IMR-90 (cell line): ENCODE results near the gene SPSB2. TPM values are rescaled to one million over a fixed set of nuclear protein-coding genes. Genes with fewer than 3 reads are reported as not detected.

Source experiments
- ATAC-seq: fragments of 200-7000 bp; cut with Tn5 transposase; 2 replicates; pipeline ENCODE4 v1.9.1; 2020; ENCODE audit warnings: low read depth, mild to moderate bottlenecking, moderate library complexity
- BruUV-seq: library from RNA; stranded (reverse); fragments of 400-500 nt; replicated peaks from 2 replicates; lab custom pipeline; 2021; lab: Mats Ljungman, UMichigan
- CTCF ChIA-PET: fragments of 300-600 bp; formaldehyde crosslinking; extraction: SDS; loops from one replicate; lab custom pipeline; 2021; ENCODE audit warnings: antibody characterized with exemption; lab: Yijun Ruan, JAX
- POLR2A ChIA-PET: fragments of 300-600 bp; sonication (Branson Sonifier 250); formaldehyde crosslinking; loops from one replicate; lab custom pipeline; 2022; ENCODE audit warnings: antibody characterized with exemption; ENCODE audit not compliant: unreplicated experiment; lab: Charles Lee
- DNase-seq: peaks from one replicate; pipeline ENCODE4 v3.0.0; 2013
- H2AFZ ChIP-seq: replicated peaks from 2 replicates; pipeline ENCODE3; 2013; ENCODE audit warnings: low read length, mild to moderate bottlenecking; ENCODE audit not compliant: poor library complexity
- H2AK5ac ChIP-seq: 2 replicates; pipeline ENCODE4 v1.6.1; 2013; ENCODE audit warnings: low read depth, low read length, inconsistent platforms
- H2AK9ac ChIP-seq: replicated peaks from 2 replicates; pipeline ENCODE3; 2013; ENCODE audit warnings: mild to moderate bottlenecking, low read depth, low read length, moderate library complexity; ENCODE audit not compliant: poor library complexity
- H2BK120ac ChIP-seq: 2 replicates; pipeline ENCODE4 v1.6.1; 2013; ENCODE audit warnings: low read depth, low read length, inconsistent platforms
- H2BK15ac ChIP-seq: 3 replicates; pipeline ENCODE4 v1.6.1; 2013; ENCODE audit warnings: low read depth, low read length, inconsistent platforms
- H2BK20ac ChIP-seq: 2 replicates; pipeline ENCODE4 v1.6.1; 2013; ENCODE audit warnings: low read depth, mild to moderate bottlenecking, inconsistent platforms, low read length, moderate library complexity
- H2BK5ac ChIP-seq: 2 replicates; pipeline ENCODE4 v1.6.1; 2013; ENCODE audit warnings: mild to moderate bottlenecking, low read depth, low read length, inconsistent platforms; ENCODE audit not compliant: poor library complexity, severe bottlenecking
- H3K14ac ChIP-seq: replicated peaks from 2 replicates; pipeline ENCODE4 v1.6.1; 2013; ENCODE audit warnings: low read depth, low read length, inconsistent platforms
- H3K18ac ChIP-seq: 2 replicates; pipeline ENCODE4 v1.6.1; 2013; ENCODE audit warnings: low read depth, low read length, control low read depth
- H3K23ac ChIP-seq: 2 replicates; pipeline ENCODE4 v1.6.1; 2013; ENCODE audit warnings: low read depth, low read length, inconsistent platforms
- H3K27ac ChIP-seq: 2 replicates; pipeline ENCODE4 v1.5.1; 2013; ENCODE audit warnings: mild to moderate bottlenecking, control low read depth, low read length; ENCODE audit not compliant: insufficient read depth
- H3K27me3 ChIP-seq: 2 replicates; pipeline ENCODE4 v1.6.1; 2013; ENCODE audit warnings: low read length; ENCODE audit not compliant: control insufficient read depth, insufficient read depth
- H3K36me3 ChIP-seq: 2 replicates; pipeline ENCODE4 v1.6.1; 2013; ENCODE audit warnings: low read length, mixed read lengths; ENCODE audit not compliant: control insufficient read depth, insufficient read depth
- H3K4ac ChIP-seq: 2 replicates; pipeline ENCODE4 v1.6.1; 2013; ENCODE audit warnings: low read depth, low read length, inconsistent platforms
- H3K4me1 ChIP-seq: 2 replicates; pipeline ENCODE4 v1.6.1; 2013; ENCODE audit warnings: low read length, mixed read lengths; ENCODE audit not compliant: control insufficient read depth, insufficient read depth
- H3K4me2 ChIP-seq: 2 replicates; pipeline ENCODE4 v1.6.1; 2013; ENCODE audit warnings: low read depth, mild to moderate bottlenecking, control low read depth, low read length, moderate library complexity
- H3K4me3 ChIP-seq: 2 replicates; pipeline ENCODE4 v1.5.1; 2013; ENCODE audit warnings: low read depth, mild to moderate bottlenecking, control low read depth, low read length, moderate library complexity; ENCODE audit not compliant: insufficient read depth
- H3K56ac ChIP-seq: 2 replicates; pipeline ENCODE4 v1.6.1; 2013; ENCODE audit warnings: low read length, inconsistent platforms; ENCODE audit not compliant: insufficient read depth; ENCODE audit errors: extremely low read depth
- H3K79me1 ChIP-seq, 2 experiments: 2 replicates each; pipeline ENCODE4 v1.6.1; 2013; ENCODE audit warnings: low read length in 2 of 2, inconsistent platforms in 1 of 2, low read depth in 1 of 2
- H3K9ac ChIP-seq: 2 replicates; pipeline ENCODE4 v1.6.1; 2013; ENCODE audit warnings: low read depth, low read length, control low read depth
- H3K9me1 ChIP-seq: 2 replicates; pipeline ENCODE4 v1.6.1; 2013; ENCODE audit warnings: low read length, inconsistent platforms; ENCODE audit not compliant: insufficient read depth
- H3K9me3 ChIP-seq: 2 replicates; pipeline ENCODE4 v1.6.1; 2013; ENCODE audit warnings: low read length; ENCODE audit not compliant: control insufficient read depth, insufficient read depth
- H4K20me1 ChIP-seq: 2 replicates; pipeline ENCODE4 v1.6.1; 2013; ENCODE audit warnings: low read length, inconsistent platforms; ENCODE audit not compliant: insufficient read depth
- H4K5ac ChIP-seq: 2 replicates; pipeline ENCODE4 v1.6.1; 2013; ENCODE audit warnings: mild to moderate bottlenecking, low read depth, low read length, control low read depth
- H4K8ac ChIP-seq, 2 experiments: 2 replicates each; pipeline ENCODE4 v1.6.1; 2013; ENCODE audit warnings: low read depth in 2 of 2, low read length in 2 of 2, control low read depth in 1 of 2, inconsistent platforms in 1 of 2
- H4K91ac ChIP-seq: 2 replicates; pipeline ENCODE4 v1.6.1; 2013; ENCODE audit warnings: low read depth, low read length, inconsistent platforms; ENCODE audit not compliant: insufficient read depth
- BHLHE40 ChIP-seq: fragments of 150-350 bp; IDR thresholded peaks from 2 replicates; pipeline ENCODE4 v1.6.1; 2016; ENCODE audit warnings: mild to moderate bottlenecking, low read depth, low read length
- CEBPB ChIP-seq: IDR thresholded peaks from 2 replicates; pipeline ENCODE4 v1.6.1; 2012; ENCODE audit warnings: low read depth, low read length, improper control_type of control experiment
- CHD1 ChIP-seq: IDR thresholded peaks from 2 replicates; pipeline ENCODE4 v1.6.1; 2012; ENCODE audit warnings: low read depth, low read length, improper control_type of control experiment
- FOS ChIP-seq: fragments of 150-350 bp; IDR thresholded peaks from 2 replicates; pipeline ENCODE4 v1.6.1; 2016; ENCODE audit warnings: low read depth, low read length
- MAFK ChIP-seq: IDR thresholded peaks from 2 replicates; pipeline ENCODE4 v1.6.1; 2012; ENCODE audit warnings: low read depth, low read length, improper control_type of control experiment
- MXI1 ChIP-seq: IDR thresholded peaks from 2 replicates; pipeline ENCODE4 v1.6.1; 2012; ENCODE audit warnings: low read depth, mild to moderate bottlenecking, low read length, moderate library complexity, borderline replicate concordance
- POLR2A ChIP-seq: IDR thresholded peaks from 2 replicates; pipeline ENCODE4 v1.6.1; 2012; ENCODE audit warnings: mild to moderate bottlenecking, low read depth, low read length
- RCOR1 ChIP-seq: IDR thresholded peaks from 2 replicates; pipeline ENCODE4 v1.6.1; 2012; ENCODE audit warnings: mild to moderate bottlenecking, low read length, improper control_type of control experiment; ENCODE audit not compliant: insufficient replicate concordance
- RFX5 ChIP-seq: IDR thresholded peaks from 2 replicates; pipeline ENCODE4 v1.8.0; 2012; ENCODE audit warnings: low read depth, mild to moderate bottlenecking, low read length, moderate library complexity
- SMC3 ChIP-seq: fragments of 150-350 bp; IDR thresholded peaks from 2 replicates; pipeline ENCODE4 v1.6.1; 2016; ENCODE audit warnings: low read depth, mild to moderate bottlenecking, antibody characterized with exemption, low read length, moderate library complexity
- WGBS, 2 experiments: methylation state at CpG; one replicate each; pipeline versions ENCODE4 v1.1.5 to v1.1.7; 2013; ENCODE audit warnings: missing lambda C conversion rate in 2 of 2; ENCODE audit not compliant: insufficient read length in 1 of 2; ENCODE audit errors: extremely low coverage in 2 of 2; 5-methylcytosine and 5-hydroxymethylcytosine counted together
- dilution Hi-C: fragments of 300-500 bp; cut with HindIII; formaldehyde crosslinking; loops from one replicate; pipeline ENCODE4 v1.14.3; 2018; ENCODE audit warnings: low sequenced_read_pairs; ENCODE audit not compliant: unreplicated experiment
- in situ Hi-C: fragments of 300-500 bp; cut with MboI; formaldehyde crosslinking; loops from 3 replicates; pipeline ENCODE4 v1.14.3; 2019; ENCODE audit warnings: low sequenced_read_pairs, inconsistent platforms, mixed read lengths
- intact Hi-C: fragments of 100-400 bp; cut with micrococcal nuclease; formaldehyde crosslinking; loops from 2 replicates; pipeline ENCODE4 v1.10.0; 2022
- polyA plus RNA-seq, 3 experiments: library from polyadenylated mRNA; depleted of rRNA; stranded (reverse); fragments of >200 nt; gene quantifications; 2 replicates each; pipeline ENCODE4 v1.2.3, GENCODE V29; 2012; ENCODE audit warnings: low replicate concordance in 1 of 3
- total RNA-seq: library from RNA; depleted of rRNA; stranded (reverse); fragments of >200 nt; gene quantifications from 2 replicates; pipeline ENCODE4 v1.2.3, GENCODE V29; 2012
- TF ChIP-seq, protein P1 (sequence below): fragments of 150-350 bp; IDR thresholded peaks from 2 replicates; pipeline ENCODE4 v1.6.1; 2017; ENCODE audit warnings: mild to moderate bottlenecking, antibody characterized with exemption, low read length, low read depth
- TF ChIP-seq, protein P2 (sequence below): conservative IDR thresholded peaks from 2 replicates; pipeline ENCODE4 v1.5.1; 2012; ENCODE audit warnings: mild to moderate bottlenecking, low read depth, low read length, improper control_type of control experiment

The SPSB2 gene
- total and polyA plus RNA-seq, 2 of the 4 experiments (the other 2 are of a cell fraction), result 1.3 to 4.1 TPM

DNA sequence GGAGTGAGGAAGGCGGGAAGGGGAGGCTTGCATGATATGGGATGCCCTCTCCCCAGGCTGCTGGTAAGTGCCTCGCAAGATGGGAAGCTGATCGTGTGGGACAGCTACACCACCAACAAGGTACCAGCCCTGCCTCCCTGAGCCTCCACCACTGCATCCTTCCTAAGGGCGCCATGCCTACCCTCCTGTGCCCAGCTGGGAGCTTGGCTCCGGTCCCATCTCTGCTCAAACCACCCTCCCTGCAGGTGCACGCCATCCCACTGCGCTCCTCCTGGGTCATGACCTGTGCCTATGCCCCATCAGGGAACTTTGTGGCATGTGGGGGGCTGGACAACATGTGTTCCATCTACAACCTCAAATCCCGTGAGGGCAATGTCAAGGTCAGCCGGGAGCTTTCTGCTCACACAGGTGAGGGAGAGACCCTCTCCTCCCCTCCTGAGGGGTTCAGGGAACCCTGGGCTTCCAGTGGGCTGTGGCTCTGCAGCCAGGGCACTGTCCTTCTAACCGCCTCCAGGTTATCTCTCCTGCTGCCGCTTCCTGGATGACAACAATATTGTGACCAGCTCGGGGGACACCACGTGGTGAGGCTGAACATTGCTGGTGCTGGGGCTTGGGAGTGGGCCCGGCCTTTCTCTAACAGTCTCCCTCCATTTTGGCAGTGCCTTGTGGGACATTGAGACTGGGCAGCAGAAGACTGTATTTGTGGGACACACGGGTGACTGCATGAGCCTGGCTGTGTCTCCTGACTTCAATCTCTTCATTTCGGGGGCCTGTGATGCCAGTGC lies 29.8 kb downstream of the SPSB2 start:
- H3K18ac ChIP-seq, result no peak overlapping the region
- H3K4ac ChIP-seq, result no peak overlapping the region
- no peak overlapping the region for H2AFZ ChIP-seq
- dilution Hi-C loops, result no loop called here
- ChIA-PET POLR2A (interaction anchor here (1.1 kb wide), 1 partner anchor 9 kb away, joined by 3 read pairs; no protein-coding TSS in a partner anchor), CTCF (interaction anchor here (0.6 to 0.9 kb wide), 2 partner anchors 7 to 8 kb away, joined by 3 to 6 read pairs; partner anchors contain the start of gene USP5)
- peaks cover 6 to 13% of the 10 kb centered on the region in 2 experiments; a peak in 3 of 4 replicates for H3K79me1 ChIP-seq
- no TSS peak for BruUV-seq
- no peak overlapping the region for H2BK120ac ChIP-seq
- H2AK9ac ChIP-seq, result no peak overlapping the region
- H4K20me1 ChIP-seq, result no peaks in the 10 kb centered on the region; the same call in 1 of the 2 replicates
- H3K36me3 ChIP-seq, result peaks cover 71% of the 10 kb centered on the region
- intact Hi-C loops, result no loop called here
- no peak overlapping the region for H4K8ac ChIP-seq
- in situ Hi-C loops, result no loop called here
- no peak overlapping the region for H4K91ac ChIP-seq
- H4K5ac ChIP-seq, result no peak overlapping the region
- no peak overlapping the region for H2AK5ac ChIP-seq
- H3K27ac ChIP-seq, result no peak overlapping the region
- no peak overlapping the region for H2BK20ac ChIP-seq
- H3K23ac ChIP-seq, result no peak overlapping the region
- no peak overlapping the region for H2BK15ac ChIP-seq
- WGBS, 2 experiments, result 80% methylated on average over 2 of the region's 16 CpGs; no CpG with 5 or more reads in 1 of the 2 experiments
- H3K4me2 ChIP-seq, result no peak overlapping the region
- ATAC-seq (no peak), DNase-seq (no peak)
- H3K56ac ChIP-seq, result no peak overlapping the region
- H3K9me1 ChIP-seq, result no peaks in the 10 kb centered on the region
- TF ChIP-seq SMC3 (no peak), BHLHE40 (no peak), RCOR1 (no peak), MXI1 (no peak), RFX5 (no peak), POLR2A (no peak), CEBPB (no peak), MAFK (no peak), CHD1 (no peak), FOS (no peak)
- TF ChIP-seq, protein P1, sequence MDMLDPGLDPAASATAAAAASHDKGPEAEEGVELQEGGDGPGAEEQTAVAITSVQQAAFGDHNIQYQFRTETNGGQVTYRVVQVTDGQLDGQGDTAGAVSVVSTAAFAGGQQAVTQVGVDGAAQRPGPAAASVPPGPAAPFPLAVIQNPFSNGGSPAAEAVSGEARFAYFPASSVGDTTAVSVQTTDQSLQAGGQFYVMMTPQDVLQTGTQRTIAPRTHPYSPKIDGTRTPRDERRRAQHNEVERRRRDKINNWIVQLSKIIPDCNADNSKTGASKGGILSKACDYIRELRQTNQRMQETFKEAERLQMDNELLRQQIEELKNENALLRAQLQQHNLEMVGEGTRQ, result no peak
- TF ChIP-seq, protein P2, sequence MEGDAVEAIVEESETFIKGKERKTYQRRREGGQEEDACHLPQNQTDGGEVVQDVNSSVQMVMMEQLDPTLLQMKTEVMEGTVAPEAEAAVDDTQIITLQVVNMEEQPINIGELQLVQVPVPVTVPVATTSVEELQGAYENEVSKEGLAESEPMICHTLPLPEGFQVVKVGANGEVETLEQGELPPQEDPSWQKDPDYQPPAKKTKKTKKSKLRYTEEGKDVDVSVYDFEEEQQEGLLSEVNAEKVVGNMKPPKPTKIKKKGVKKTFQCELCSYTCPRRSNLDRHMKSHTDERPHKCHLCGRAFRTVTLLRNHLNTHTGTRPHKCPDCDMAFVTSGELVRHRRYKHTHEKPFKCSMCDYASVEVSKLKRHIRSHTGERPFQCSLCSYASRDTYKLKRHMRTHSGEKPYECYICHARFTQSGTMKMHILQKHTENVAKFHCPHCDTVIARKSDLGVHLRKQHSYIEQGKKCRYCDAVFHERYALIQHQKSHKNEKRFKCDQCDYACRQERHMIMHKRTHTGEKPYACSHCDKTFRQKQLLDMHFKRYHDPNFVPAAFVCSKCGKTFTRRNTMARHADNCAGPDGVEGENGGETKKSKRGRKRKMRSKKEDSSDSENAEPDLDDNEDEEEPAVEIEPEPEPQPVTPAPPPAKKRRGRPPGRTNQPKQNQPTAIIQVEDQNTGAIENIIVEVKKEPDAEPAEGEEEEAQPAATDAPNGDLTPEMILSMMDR, result no peak
- no peak overlapping the region for H3K14ac ChIP-seq
- H2BK5ac ChIP-seq, result no peak overlapping the region
- H3K4me1 ChIP-seq, result no peaks in the 10 kb centered on the region
- H3K9ac ChIP-seq, result no peak overlapping the region
- no peaks in the 10 kb centered on the region for H3K27me3 ChIP-seq
- no peaks in the 10 kb centered on the region for H3K9me3 ChIP-seq
- H3K4me3 ChIP-seq, result no peak overlapping the region
